Tibial nerve (tissue), 4 donors: ENCODE data around the gene FCN1. TPM values are rescaled to one million over a fixed set of nuclear protein-coding genes. Genes with fewer than 3 reads are reported as not detected.

Source experiments
- DNase-seq, 2 donors: peaks; one replicate each; pipeline ENCODE4 v3.0.0-alpha.2; 2019; ENCODE audit warnings: low spot score in 2 of 2
- H3K27ac ChIP-seq, 4 donors: fragments of 200-600 bp; sonication (generic) in 3 of 4; one replicate each; pipeline ENCODE4 v1.5.1; 2017 to 2019; ENCODE audit warnings: mild to moderate bottlenecking in 1 of 4
- H3K27me3 ChIP-seq, 2 donors: fragments of 200-600 bp; sonication (generic) in 1 of 2; one replicate each; pipeline versions ENCODE4 v1.5.1 to v1.6.0; 2017 to 2019
- H3K36me3 ChIP-seq, 3 donors: fragments of 200-600 bp; sonication (generic); one replicate each; pipeline ENCODE4 v1.5.1; 2018 to 2019
- H3K4me1 ChIP-seq, 4 donors: fragments of 200-600 bp; sonication (generic) in 3 of 4; one replicate each; pipeline ENCODE4 v1.5.1; 2017 to 2019
- H3K4me3 ChIP-seq, 4 donors: fragments of 200-600 bp; sonication (generic) in 3 of 4; one replicate each; pipeline ENCODE4 v1.5.1; 2017 to 2019; ENCODE audit warnings: mild to moderate bottlenecking in 1 of 4, moderate library complexity in 1 of 4
- H3K9me3 ChIP-seq, 4 donors: fragments of 200-600 bp; sonication (generic) in 3 of 4; one replicate each; pipeline ENCODE4 v1.5.1; 2017 to 2019
- CTCF ChIP-seq, 5 experiments: fragments of 200-600 bp in 3 of 5; fragments of 450-650 bp in 2 of 5; sonication (generic) in 3 of 5; IDR thresholded peaks; one replicate each; pipeline ENCODE4 v1.5.1; 2016 to 2019; ENCODE audit warnings: antibody characterized with exemption in 5 of 5, mild to moderate bottlenecking in 3 of 5, moderate library complexity in 2 of 5
- EP300 ChIP-seq, 2 donors: sonication (generic); formaldehyde crosslinking; IDR thresholded peaks; one replicate each; pipeline ENCODE4 v1.6.1; 2017; ENCODE audit warnings: antibody characterized with exemption in 2 of 2, mild to moderate bottlenecking in 1 of 2
- POLR2A ChIP-seq, 2 donors: fragments of 450-650 bp; IDR thresholded peaks; one replicate each; pipeline ENCODE4 v1.6.1; 2017; ENCODE audit warnings: antibody characterized with exemption in 2 of 2, mild to moderate bottlenecking in 2 of 2, moderate library complexity in 2 of 2
- WGBS, 2 donors: methylation state at CpG; one replicate each; pipeline ENCODE4 v1.1.5; 2018; 5-methylcytosine and 5-hydroxymethylcytosine counted together
- total RNA-seq, 4 donors: library from RNA; depleted of rRNA; stranded (reverse); fragments of >200 nt; gene quantifications; one replicate each; pipeline ENCODE4 v1.1.0, GENCODE V29; 2016

The FCN1 gene
- total RNA-seq, 4 donors from 2014 or later, result under 0.01 to 2.9 (median 0.96) TPM

- Histone ChIP-seq H3K27ac (peak overlapping the region in 2 of 4 donors; percentile 67 to 81), H3K4me1 (peaks cover 0 to 20% (median 2%) of the 10 kb centered on the region in 4 donors), H3K27me3 (no peaks in the 10 kb centered on the region), H3K4me3 (no peak overlapping the region), H3K9me3 (peaks cover 0 to 30% (median 0%) of the 10 kb centered on the region in 4 donors), H3K36me3 (no peaks in the 10 kb centered on the region)
- 23 to 27% methylated on average over 2 of the region's 2 CpGs for WGBS, 2 donors
- TF ChIP-seq POLR2A (IDR thresholded peaks at IDR 0.05), result no peak
- no peak for DNase-seq
Measured at GRCh38 chr9:134895567-134895907, 22.2 kb downstream of the FCN1 start.

- peaks cover 0 to 29% (median 0%) of the 10 kb centered on the region in 4 donors for H3K9me3 ChIP-seq
- no peak overlapping the region for H3K4me3 ChIP-seq
- TF ChIP-seq CTCF (IDR thresholded peaks at IDR 0.05), result no peak
- TF ChIP-seq EP300 (IDR thresholded peaks at IDR 0.05), result peak in 1 of 2 donors; percentile 73
- H3K27me3 ChIP-seq, result no peaks in the 10 kb centered on the region
- no peaks in the 10 kb centered on the region for H3K36me3 ChIP-seq
- DNase-seq, result peak; percentile 62 to 81
- H3K27ac ChIP-seq, result peak overlapping the region in 2 of 4 donors; percentile 67 to 81
- H3K4me1 ChIP-seq, result peaks cover 0 to 20% (median 2%) of the 10 kb centered on the region in 4 donors
- WGBS, 2 donors, result 38 to 45% methylated on average over 3 of the region's 3 CpGs
Measured at GRCh38 chr9:134895097-134895496, 22.6 kb downstream of the FCN1 start.

- Histone ChIP-seq H3K27me3 (no peaks in the 10 kb centered on the region), H3K27ac (peak overlapping the region in 1 of 4 donors; percentile 81), H3K4me3 (no peak overlapping the region), H3K9me3 (peaks cover 0 to 21% (median 0%) of the 10 kb centered on the region in 4 donors), H3K36me3 (no peaks in the 10 kb centered on the region), H3K4me1 (peaks cover 0 to 20% (median 2%) of the 10 kb centered on the region in 4 donors)
- no peak for DNase-seq
- WGBS, 2 donors, result 89 to 96% methylated on average over 7 of the region's 7 CpGs
- no peak for TF ChIP-seq POLR2A (IDR thresholded peaks at IDR 0.05)
- TF ChIP-seq CTCF (IDR thresholded peaks at IDR 0.05), result no peak
- no peak for TF ChIP-seq EP300 (IDR thresholded peaks at IDR 0.05)
Measured at GRCh38 chr9:134894136-134894860, 23.4 kb downstream of the FCN1 start.

GRCh38 chr9:134892820-134893420, 24.8 kb downstream of the FCN1 start:
- WGBS, 2 donors, result 80 to 97% methylated on average over 7 of the region's 7 CpGs
- no peak for DNase-seq
- H3K4me3 ChIP-seq, result no peak overlapping the region
- H3K4me1 ChIP-seq, result peaks cover 0 to 20% (median 2%) of the 10 kb centered on the region in 4 donors
- H3K27me3 ChIP-seq, result no peaks in the 10 kb centered on the region
- H3K27ac ChIP-seq, result no peak overlapping the region
- H3K36me3 ChIP-seq, result no peaks in the 10 kb centered on the region
- H3K9me3 ChIP-seq, result peaks cover 0 to 14% (median 0%) of the 10 kb centered on the region in 4 donors
- TF ChIP-seq POLR2A (IDR thresholded peaks at IDR 0.05) (no peak), EP300 (IDR thresholded peaks at IDR 0.05) (no peak)

GRCh38 chr9:134892221-134892620, 25.5 kb downstream of the FCN1 start:
- DNase-seq, result no peak
- no peak overlapping the region for H3K27ac ChIP-seq
- peaks cover 0 to 14% (median 0%) of the 10 kb centered on the region in 4 donors for H3K9me3 ChIP-seq
- TF ChIP-seq CTCF (IDR thresholded peaks at IDR 0.05) (no peak), EP300 (IDR thresholded peaks at IDR 0.05) (no peak), POLR2A (IDR thresholded peaks at IDR 0.05) (no peak)
- WGBS, 2 donors, result 79 to 95% methylated on average over 5 to 6 of the region's 6 CpGs
- peaks cover 0 to 18% (median 2%) of the 10 kb centered on the region in 4 donors for H3K4me1 ChIP-seq
- H3K4me3 ChIP-seq, result no peak overlapping the region
- H3K27me3 ChIP-seq, result peaks cover 0 to under 1% of the 10 kb centered on the region in 2 donors
- H3K36me3 ChIP-seq, result no peaks in the 10 kb centered on the region

- 69 to 78% methylated on average over 4 to 5 of the region's 5 CpGs for WGBS, 2 donors
Measured at GRCh38 chr9:134891713-134892112, 26.0 kb downstream of the FCN1 start.

More at GRCh38 chr9:134891713-134892112, 26.0 kb downstream of the FCN1 start:
- TF ChIP-seq POLR2A (IDR thresholded peaks at IDR 0.05), result no peak
- TF ChIP-seq EP300 (IDR thresholded peaks at IDR 0.05), result no peak
- no peak for TF ChIP-seq CTCF (IDR thresholded peaks at IDR 0.05)
- Histone ChIP-seq H3K27me3 (peaks cover 0 to 5% of the 10 kb centered on the region in 2 donors), H3K9me3 (peaks cover 0 to 14% (median 0%) of the 10 kb centered on the region in 4 donors), H3K4me3 (no peak overlapping the region), H3K36me3 (no peaks in the 10 kb centered on the region), H3K27ac (no peak overlapping the region), H3K4me1 (peaks cover 0 to 13% (median 2%) of the 10 kb centered on the region in 4 donors)
- no peak for DNase-seq
